Calu3 (cell line): ENCODE measurements around the gene NOXO1. TPM values are rescaled to one million over a fixed set of nuclear protein-coding genes. Genes with fewer than 3 reads are reported as not detected.
A peak's percentile ranks its signal among the peaks of the same experiment; 100 is the strongest.

Experiments
- BruUV-seq: library from RNA; stranded (reverse); fragments of 400-500 nt; replicated peaks from 2 replicates; lab custom pipeline; 2021; lab: Mats Ljungman, UMichigan
- CTCF ChIA-PET: fragments of 300-600 bp; sonication (Branson Sonifier 250); formaldehyde crosslinking; loops from one replicate; lab custom pipeline; 2022; ENCODE audit warnings: antibody characterized with exemption; lab: Charles Lee
- DNase-seq: peaks from one replicate; pipeline ENCODE4 v3.0.0; 2022
- H3K27ac Mint-ChIP-seq: one replicate; pipeline ENCODE4 v1.8.0; 2022; ENCODE audit warnings: mixed read lengths; ENCODE audit not compliant: unreplicated experiment
- H3K27me3 Mint-ChIP-seq: one replicate; pipeline ENCODE4 v1.8.0; 2022; ENCODE audit warnings: mixed read lengths; ENCODE audit not compliant: unreplicated experiment
- H3K36me3 Mint-ChIP-seq: one replicate; pipeline ENCODE4 v1.8.0; 2022; ENCODE audit warnings: mild to moderate bottlenecking, moderate library complexity, mixed read lengths; ENCODE audit not compliant: insufficient read depth, unreplicated experiment
- H3K4me1 Mint-ChIP-seq: one replicate; pipeline ENCODE4 v1.8.0; 2022; ENCODE audit warnings: mild to moderate bottlenecking, low read depth, mixed read lengths; ENCODE audit not compliant: unreplicated experiment
- H3K4me3 Mint-ChIP-seq: one replicate; pipeline ENCODE4 v1.8.0; 2022; ENCODE audit warnings: mild to moderate bottlenecking, low read depth, moderate library complexity, mixed read lengths; ENCODE audit not compliant: unreplicated experiment
- H3K9me3 Mint-ChIP-seq: one replicate; pipeline ENCODE4 v1.8.0; 2022; ENCODE audit warnings: low read depth, mixed read lengths; ENCODE audit not compliant: unreplicated experiment
- CTCF ChIP-seq: fragments of 200-600 bp; IDR thresholded peaks from one replicate; pipeline ENCODE4 v1.8.0; 2022; ENCODE audit warnings: antibody characterized with exemption; ENCODE audit not compliant: unreplicated experiment
- intact Hi-C: fragments of 100-400 bp; cut with micrococcal nuclease; formaldehyde crosslinking; loops from one replicate; pipeline ENCODE4 v1.10.0; 2022; ENCODE audit not compliant: unreplicated experiment
- total RNA-seq: library from RNA; stranded (reverse); gene quantifications from 2 replicates; pipeline ENCODE4 v1.2.3, GENCODE V29; 2022

The NOXO1 gene
- total RNA-seq, 1 experiment from 2014 or later = 11.8 TPM

- Mint-ChIP-seq H3K9me3 (no peaks in the 10 kb centered on the region), H3K36me3 (peaks cover 31% of the 10 kb centered on the region), H3K27me3 (no peaks in the 10 kb centered on the region), H3K27ac (peak within 1 kb of the TSS; percentile 72), H3K4me1 (peaks cover 8% of the 10 kb centered on the region), H3K4me3 (peak within 1 kb of the TSS; percentile 99)
- intact Hi-C loops = no loop called here
- TF ChIP-seq CTCF = no peak
- CTCF ChIA-PET = interaction anchor here (0.9 to 1.0 kb wide), 3 partner anchors 14 to 22 kb away, joined by 3 to 4 read pairs (median 3); partner anchors contain the start of gene RPS2
- peak; percentile 100 for DNase-seq
- no TSS peak for BruUV-seq
These were observed 38.2 kb downstream of the NOXO1 start, which contains the start of gene MSRB1 for GRCh38 chr16:1942810-1943726. Gene MSRB1 (minus strand): TSS chr16:1943199. CDS start chr16:1943156, 43 bp downstream.

GRCh38 chr16:1942047-1942809 is 39.0 kb downstream of the NOXO1 start:
- Mint-ChIP-seq H3K4me1 (peaks cover 8% of the 10 kb centered on the region), H3K36me3 (peaks cover 31% of the 10 kb centered on the region), H3K27me3 (no peaks in the 10 kb centered on the region), H3K4me3 (peak overlapping the region; percentile 99), H3K9me3 (no peaks in the 10 kb centered on the region), H3K27ac (no peak overlapping the region)
- CTCF ChIA-PET = no interaction called here
- peak; percentile 27 for DNase-seq
- TF ChIP-seq CTCF = no peak
- BruUV-seq = TSS peak; percentile 29
- intact Hi-C loops = no loop called here

GRCh38 chr16:1941162-1942046 is 39.9 kb downstream of the NOXO1 start:
- no peak for DNase-seq
- intact Hi-C loops = no loop called here
- BruUV-seq = no TSS peak

More at GRCh38 chr16:1941162-1942046, 39.9 kb downstream of the NOXO1 start:
- Mint-ChIP-seq H3K4me1 (peaks cover 8% of the 10 kb centered on the region), H3K27me3 (no peaks in the 10 kb centered on the region), H3K27ac (no peak overlapping the region), H3K4me3 (peak overlapping the region; percentile 99), H3K36me3 (peaks cover 35% of the 10 kb centered on the region), H3K9me3 (no peaks in the 10 kb centered on the region)
- no peak for TF ChIP-seq CTCF
- CTCF ChIA-PET = no interaction called here
